ENCODE results near the gene SCG2. TPM values are rescaled to one million over a fixed set of nuclear protein-coding genes. Genes with fewer than 3 reads are reported as not detected.

The SCG2 gene
- polyA plus RNA-seq, 1 donor from 2014 or later = 37.3 TPM

DNA sequence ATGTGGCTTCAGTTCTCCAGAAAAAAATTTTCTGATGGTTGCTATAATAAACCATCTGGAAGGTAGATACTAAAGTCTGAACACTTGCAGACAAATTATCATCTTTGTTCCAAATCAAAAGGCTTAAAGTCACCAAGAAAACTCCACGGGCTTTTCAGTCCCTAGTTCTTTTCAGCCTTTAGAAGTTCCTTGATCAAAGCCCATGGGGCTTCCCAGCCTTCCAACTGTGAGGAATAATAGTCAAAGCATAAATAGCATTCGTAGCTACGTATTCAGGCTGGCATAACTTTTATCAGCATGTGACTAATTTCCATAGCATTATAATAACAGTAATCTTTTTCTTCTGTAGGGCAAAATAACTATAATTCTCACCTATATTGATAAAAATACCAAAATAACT, 13.9 kb downstream of the SCG2 start:
- no peaks in the 10 kb centered on the region for H3K9me2 ChIP-seq (ENCODE audit: insufficient read depth, low read length)
- H2AFZ ChIP-seq (ENCODE audit: low read depth, low read length) = no peak overlapping the region
- no peak overlapping the region for H3K27ac ChIP-seq (ENCODE audit: low read length)
- no peaks in the 10 kb centered on the region for H3F3A ChIP-seq (ENCODE audit: insufficient read depth, low read length, poor library complexity, severe bottlenecking)
- no peaks in the 10 kb centered on the region for H3K79me2 ChIP-seq (replicated peaks; ENCODE audit: insufficient read depth, low read length)
- H3K4me2 ChIP-seq (ENCODE audit: low read length) = no peak overlapping the region
- TF ChIP-seq SMC3 (conservative IDR thresholded peaks at IDR 0.05; ENCODE audit: poor library complexity) (no peak), REST (IDR thresholded peaks at IDR 0.05; ENCODE audit: borderline replicate concordance) (no peak), POLR2AphosphoS5 (IDR thresholded peaks at IDR 0.05) (no peak), MXI1 (conservative IDR thresholded peaks at IDR 0.05; ENCODE audit: poor library complexity, severe bottlenecking) (no peak), RAD21 (conservative IDR thresholded peaks at IDR 0.05) (no peak), EZH2 (IDR thresholded peaks at IDR 0.05; ENCODE audit: borderline replicate concordance, insufficient read depth, low read length, poor library complexity, severe bottlenecking) (no peak), TAF1 (IDR thresholded peaks at IDR 0.05; ENCODE audit: low read depth) (no peak)
- TF ChIP-seq, protein P1, sequence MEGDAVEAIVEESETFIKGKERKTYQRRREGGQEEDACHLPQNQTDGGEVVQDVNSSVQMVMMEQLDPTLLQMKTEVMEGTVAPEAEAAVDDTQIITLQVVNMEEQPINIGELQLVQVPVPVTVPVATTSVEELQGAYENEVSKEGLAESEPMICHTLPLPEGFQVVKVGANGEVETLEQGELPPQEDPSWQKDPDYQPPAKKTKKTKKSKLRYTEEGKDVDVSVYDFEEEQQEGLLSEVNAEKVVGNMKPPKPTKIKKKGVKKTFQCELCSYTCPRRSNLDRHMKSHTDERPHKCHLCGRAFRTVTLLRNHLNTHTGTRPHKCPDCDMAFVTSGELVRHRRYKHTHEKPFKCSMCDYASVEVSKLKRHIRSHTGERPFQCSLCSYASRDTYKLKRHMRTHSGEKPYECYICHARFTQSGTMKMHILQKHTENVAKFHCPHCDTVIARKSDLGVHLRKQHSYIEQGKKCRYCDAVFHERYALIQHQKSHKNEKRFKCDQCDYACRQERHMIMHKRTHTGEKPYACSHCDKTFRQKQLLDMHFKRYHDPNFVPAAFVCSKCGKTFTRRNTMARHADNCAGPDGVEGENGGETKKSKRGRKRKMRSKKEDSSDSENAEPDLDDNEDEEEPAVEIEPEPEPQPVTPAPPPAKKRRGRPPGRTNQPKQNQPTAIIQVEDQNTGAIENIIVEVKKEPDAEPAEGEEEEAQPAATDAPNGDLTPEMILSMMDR (IDR thresholded peaks at IDR 0.05; ENCODE audit: poor library complexity, severe bottlenecking) = no peak
- H3K27me3 ChIP-seq (ENCODE audit: insufficient read depth, low read depth, low read length) = no peaks in the 10 kb centered on the region
- no peak overlapping the region for H3K4me3 ChIP-seq (ENCODE audit: low read length)
- H3K36me3 ChIP-seq (ENCODE audit: insufficient read depth, low read length) = no peaks in the 10 kb centered on the region
- no peaks in the 10 kb centered on the region for H3K9me3 ChIP-seq (ENCODE audit: low read length)
- H4K20me1 ChIP-seq (ENCODE audit: insufficient read depth) = no peaks in the 10 kb centered on the region
- no peak overlapping the region for H3K9ac ChIP-seq (ENCODE audit: low read length)

DNA sequence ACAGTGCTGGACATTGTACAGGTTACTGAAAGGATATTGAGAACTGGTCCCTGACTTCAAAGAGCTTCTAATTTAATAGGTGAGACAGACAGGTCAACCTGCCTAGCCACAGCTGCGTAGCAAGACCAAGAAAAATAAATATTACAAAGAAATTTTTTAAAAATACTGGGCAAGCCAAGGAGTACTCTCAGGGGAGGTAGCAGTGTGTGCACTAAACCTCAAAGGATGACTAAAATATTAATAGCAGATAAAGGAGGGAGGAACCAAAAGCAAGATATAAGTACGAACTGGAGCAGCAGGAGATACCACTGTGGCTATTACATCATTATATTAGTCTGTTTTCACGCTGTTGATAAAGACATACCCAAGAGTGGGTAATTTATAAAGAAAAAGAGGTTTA, 14.9 kb downstream of the SCG2 start:
- TF ChIP-seq MXI1 (conservative IDR thresholded peaks at IDR 0.05; ENCODE audit: poor library complexity, severe bottlenecking) = no peak
- TF ChIP-seq EP300 (conservative IDR thresholded peaks at IDR 0.05; ENCODE audit: poor library complexity, severe bottlenecking) = no peak
- no peak for TF ChIP-seq POLR2AphosphoS5 (IDR thresholded peaks at IDR 0.05)
- TF ChIP-seq, protein P1 (IDR thresholded peaks at IDR 0.05; ENCODE audit: poor library complexity, severe bottlenecking) = no peak
- no peak for TF ChIP-seq SMC3 (conservative IDR thresholded peaks at IDR 0.05; ENCODE audit: poor library complexity)
- no peak for TF ChIP-seq RAD21 (conservative IDR thresholded peaks at IDR 0.05)
- TF ChIP-seq TAF1 (IDR thresholded peaks at IDR 0.05; ENCODE audit: low read depth) = no peak
- TF ChIP-seq REST (IDR thresholded peaks at IDR 0.05; ENCODE audit: borderline replicate concordance) = no peak
- no peak for TF ChIP-seq EZH2 (IDR thresholded peaks at IDR 0.05; ENCODE audit: borderline replicate concordance, insufficient read depth, low read length, poor library complexity, severe bottlenecking)
- no peak overlapping the region for H3K9ac ChIP-seq (ENCODE audit: low read length)
- no peaks in the 10 kb centered on the region for H3F3A ChIP-seq (ENCODE audit: insufficient read depth, low read length, poor library complexity, severe bottlenecking)

More for the DNA sequence above, 14.9 kb downstream of the SCG2 start:
- no peak overlapping the region for H3K4me2 ChIP-seq (ENCODE audit: low read length)
- H3K27ac ChIP-seq (ENCODE audit: low read length) = no peak overlapping the region
- H4K20me1 ChIP-seq (ENCODE audit: insufficient read depth) = no peaks in the 10 kb centered on the region
- H3K9me3 ChIP-seq (ENCODE audit: low read length) = no peaks in the 10 kb centered on the region
- no peaks in the 10 kb centered on the region for H3K27me3 ChIP-seq (ENCODE audit: insufficient read depth, low read depth, low read length)
- no peak overlapping the region for H3K4me3 ChIP-seq (ENCODE audit: low read length)
- H3K79me2 ChIP-seq (replicated peaks; ENCODE audit: insufficient read depth, low read length) = no peaks in the 10 kb centered on the region
- H2AFZ ChIP-seq (ENCODE audit: low read depth, low read length) = no peak overlapping the region
- H3K9me2 ChIP-seq (ENCODE audit: insufficient read depth, low read length) = no peaks in the 10 kb centered on the region
- H3K36me3 ChIP-seq (ENCODE audit: insufficient read depth, low read length) = no peaks in the 10 kb centered on the region
